ENCODE results near the gene YIPF3.
"Not testable (repeated sequence)": the region's sequence is repeated elsewhere in the genome, so short reads cannot be mapped to it uniquely, and the experiment has no call there.

The YIPF3 gene

DNA sequence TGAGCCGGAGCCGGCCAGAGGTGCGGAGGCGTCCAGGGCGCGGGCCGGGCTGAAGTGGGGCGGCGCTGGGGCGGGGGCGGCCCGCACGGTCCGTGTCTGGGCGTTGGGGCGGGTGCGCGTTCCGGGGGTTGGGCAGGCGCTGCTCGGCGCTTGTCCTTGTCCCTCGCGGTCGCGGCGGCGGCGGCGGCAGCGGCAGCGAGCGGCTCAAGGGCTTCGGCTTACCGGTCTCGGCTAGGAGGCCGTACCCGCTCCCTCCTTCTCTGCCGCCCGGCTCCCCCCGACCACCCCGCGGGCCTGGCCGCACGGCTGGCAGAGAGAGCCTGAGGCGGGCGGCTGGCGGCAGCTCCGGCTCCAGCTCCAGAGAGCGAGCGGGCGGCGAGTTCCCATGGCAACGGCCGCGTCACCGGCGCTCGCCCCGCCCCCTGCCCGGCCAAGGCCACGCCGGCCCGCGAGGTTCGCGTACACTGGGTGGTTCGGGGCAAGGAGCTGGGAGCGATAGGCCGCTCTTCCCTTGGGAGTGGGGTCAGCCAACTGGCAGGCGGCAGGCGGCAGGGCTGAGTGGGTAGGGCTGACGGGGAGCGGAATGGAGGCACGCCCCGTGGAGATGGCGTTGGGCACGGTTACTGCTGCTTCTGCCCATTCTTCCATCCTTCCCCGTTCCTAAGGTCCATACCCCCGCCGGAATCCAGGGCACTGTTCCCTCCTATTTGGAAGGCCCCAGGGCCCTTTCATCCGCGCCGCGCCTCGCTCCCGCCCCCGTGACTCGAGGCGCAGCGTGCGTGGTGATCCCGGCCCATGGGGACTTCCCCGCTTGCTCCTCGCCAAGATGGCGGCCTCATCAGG, 6.5 kb downstream of the YIPF3 start, which contains the start of gene LRRC73:
LRRC73 (minus strand) TSS at position 363 of the 843 bp plus-strand sequence. CDS start 561 bp downstream, outside the sequence.
- DNase-seq (ENCODE audit: extremely low read depth in 1 of 2, low read depth in 1 of 2), result peak; percentile 46 to 63

DNA sequence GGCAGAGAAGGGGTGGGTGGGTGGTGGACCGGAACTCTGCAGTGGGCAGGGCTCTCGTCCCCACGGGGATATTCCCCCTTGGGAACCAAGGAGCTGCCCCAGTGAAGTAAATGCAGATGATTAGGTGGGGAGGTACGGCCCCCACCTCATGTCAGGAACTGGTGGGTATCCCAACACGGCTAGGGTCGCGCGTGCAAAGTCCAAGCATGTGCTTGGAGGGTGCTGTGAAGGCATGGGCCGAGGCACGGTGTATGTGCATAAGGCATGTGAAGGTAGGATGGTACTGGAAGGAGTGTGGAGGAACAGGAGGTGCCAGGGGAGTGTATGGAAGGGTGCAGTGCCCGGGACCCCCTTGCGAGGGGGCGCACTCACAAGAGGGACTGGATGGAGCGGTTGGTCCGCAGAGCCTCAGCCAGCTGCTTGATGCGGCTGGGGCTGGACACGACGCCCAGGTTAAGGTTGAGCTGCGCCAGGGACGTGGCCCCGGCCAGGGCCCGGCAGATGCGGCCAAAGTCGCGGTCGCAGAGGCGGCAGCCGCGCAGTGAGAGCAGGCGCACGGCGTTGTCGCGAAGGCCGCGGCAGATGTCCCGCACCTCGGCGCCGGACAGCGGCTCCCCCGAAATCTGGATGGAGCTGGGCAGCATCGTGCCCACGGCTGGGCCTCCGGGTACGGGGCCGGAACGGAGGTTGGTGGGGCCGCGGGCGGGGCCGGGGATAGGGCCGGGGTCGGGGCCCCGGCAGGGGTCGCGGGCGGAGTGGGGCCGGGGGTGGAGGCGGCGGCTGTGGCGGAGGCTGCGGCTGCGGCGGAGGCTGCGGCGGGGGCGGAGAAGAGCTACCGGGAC, 7.4 kb downstream of the YIPF3 start:
- DNase-seq (ENCODE audit: extremely low read depth in 1 of 2, low read depth in 1 of 2), result no peak

DNA sequence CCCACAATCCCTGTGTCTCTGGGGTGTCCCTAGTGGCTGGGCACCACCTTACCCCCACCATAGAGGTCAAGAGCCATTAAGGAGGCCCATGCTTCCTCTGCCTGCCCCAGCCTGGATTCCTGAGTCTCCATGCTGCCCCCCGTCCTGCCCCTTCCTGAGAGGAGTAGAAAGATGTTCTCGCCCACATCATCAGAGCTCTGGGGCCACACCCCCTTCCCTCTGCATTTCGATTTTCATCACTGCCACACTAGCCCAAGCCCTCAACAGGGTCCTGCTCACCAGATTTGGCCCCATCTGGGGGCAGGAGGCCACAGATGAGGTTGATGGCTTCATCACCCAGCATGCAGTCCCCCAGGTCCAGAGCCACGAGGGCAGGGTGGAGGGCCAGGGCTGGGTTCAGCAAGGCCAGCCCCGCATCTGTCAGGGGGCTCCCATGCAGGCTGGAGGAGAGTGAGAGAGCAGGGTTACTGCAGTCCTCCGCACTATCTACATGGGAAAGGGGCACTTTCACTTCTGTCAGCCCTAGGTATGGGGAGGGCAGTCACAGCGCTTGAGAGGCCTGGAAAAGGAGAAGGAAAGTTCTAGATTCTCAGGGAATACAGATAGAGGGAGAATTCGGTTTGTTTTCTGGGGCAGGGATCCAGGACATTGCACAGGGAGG, 8.1 kb downstream of the YIPF3 start:
- no peak for DNase-seq (ENCODE audit: extremely low read depth in 1 of 2, low read depth in 1 of 2)

DNA sequence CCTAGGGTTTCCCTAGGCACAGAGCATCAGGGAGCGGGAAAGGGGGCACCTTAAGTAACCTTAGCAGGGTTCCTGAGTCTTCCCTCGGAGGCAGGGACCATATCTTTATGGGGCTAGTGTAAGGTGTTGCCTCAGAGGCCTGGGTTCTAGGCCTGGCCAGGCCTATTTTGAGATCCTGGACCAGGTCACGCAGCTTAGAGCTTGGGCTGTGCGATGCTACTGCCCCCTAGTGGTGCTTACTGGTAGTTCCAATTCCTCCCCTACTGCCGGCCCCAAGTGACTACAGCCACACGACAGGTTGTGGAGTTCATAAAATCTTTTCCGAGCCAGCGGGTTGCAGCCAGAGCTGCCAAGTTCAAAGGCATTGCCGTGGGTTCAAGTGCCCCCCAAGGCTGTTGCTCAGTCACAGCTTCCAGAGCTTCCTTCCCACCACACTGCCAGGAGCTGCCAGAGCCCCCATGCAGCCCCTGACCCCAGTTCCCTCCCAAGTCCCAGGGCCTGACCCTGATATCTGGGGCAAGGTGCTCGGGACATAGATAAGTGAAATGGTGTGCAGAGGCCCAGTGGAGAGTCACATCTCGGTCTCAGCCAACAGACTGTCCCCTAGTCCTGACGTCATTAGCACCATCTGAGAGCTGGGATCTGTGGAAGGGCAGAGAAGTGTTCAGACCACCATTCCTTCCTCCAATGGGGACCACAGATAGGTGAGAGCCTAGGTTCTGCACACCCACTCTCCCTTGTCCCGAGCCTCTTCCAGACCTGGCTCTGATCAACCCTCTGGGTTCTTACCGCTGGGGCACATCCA, 9.9 kb downstream of the YIPF3 start:
- peak; percentile 49 to 61 for DNase-seq (ENCODE audit: extremely low read depth in 1 of 2, low read depth in 1 of 2)

DNA sequence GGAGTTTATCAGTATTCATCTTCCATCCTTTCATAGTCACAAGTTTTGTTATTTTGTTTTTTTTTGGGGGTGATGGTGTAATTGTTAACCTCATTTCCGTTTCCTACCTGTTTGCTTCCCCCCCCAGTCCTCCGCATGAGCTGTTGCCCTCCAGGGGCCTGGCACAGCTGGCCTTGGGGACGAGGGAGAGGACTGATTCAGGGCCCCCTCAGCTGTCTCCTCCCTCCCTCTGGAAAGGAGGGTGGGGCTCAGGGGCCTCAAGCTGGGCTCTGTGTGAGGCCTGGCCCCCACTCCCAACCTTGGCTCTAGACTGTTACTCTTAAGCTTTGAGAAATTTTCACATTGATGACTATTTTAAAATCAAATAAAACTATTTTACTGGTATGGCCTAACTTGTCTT, 10.6 kb downstream of the YIPF3 start:
- DNase-seq (ENCODE audit: extremely low read depth in 1 of 2, low read depth in 1 of 2), result no peak

DNA sequence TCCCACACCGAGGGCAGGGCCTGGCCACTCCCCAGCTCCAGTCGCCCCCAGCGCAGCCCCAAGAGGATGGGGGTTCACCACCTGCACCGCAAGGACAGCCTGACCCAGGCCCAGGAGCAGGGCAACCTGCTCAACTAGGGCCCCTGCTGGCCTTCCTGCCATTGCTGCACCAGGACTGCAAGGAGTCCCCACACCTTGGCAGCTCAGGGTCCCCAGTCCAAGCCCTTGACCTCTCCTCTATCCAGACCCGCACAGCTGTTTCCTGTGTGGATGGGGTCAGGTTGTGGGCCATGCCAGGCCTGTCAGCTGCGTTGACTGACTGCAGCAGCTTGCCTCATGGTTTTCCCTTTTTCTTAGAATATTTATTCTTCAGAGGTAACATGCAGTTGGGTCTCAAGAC, 11.0 kb downstream of the YIPF3 start:
- DNase-seq (ENCODE audit: extremely low read depth in 1 of 2, low read depth in 1 of 2), result no peak

DNA sequence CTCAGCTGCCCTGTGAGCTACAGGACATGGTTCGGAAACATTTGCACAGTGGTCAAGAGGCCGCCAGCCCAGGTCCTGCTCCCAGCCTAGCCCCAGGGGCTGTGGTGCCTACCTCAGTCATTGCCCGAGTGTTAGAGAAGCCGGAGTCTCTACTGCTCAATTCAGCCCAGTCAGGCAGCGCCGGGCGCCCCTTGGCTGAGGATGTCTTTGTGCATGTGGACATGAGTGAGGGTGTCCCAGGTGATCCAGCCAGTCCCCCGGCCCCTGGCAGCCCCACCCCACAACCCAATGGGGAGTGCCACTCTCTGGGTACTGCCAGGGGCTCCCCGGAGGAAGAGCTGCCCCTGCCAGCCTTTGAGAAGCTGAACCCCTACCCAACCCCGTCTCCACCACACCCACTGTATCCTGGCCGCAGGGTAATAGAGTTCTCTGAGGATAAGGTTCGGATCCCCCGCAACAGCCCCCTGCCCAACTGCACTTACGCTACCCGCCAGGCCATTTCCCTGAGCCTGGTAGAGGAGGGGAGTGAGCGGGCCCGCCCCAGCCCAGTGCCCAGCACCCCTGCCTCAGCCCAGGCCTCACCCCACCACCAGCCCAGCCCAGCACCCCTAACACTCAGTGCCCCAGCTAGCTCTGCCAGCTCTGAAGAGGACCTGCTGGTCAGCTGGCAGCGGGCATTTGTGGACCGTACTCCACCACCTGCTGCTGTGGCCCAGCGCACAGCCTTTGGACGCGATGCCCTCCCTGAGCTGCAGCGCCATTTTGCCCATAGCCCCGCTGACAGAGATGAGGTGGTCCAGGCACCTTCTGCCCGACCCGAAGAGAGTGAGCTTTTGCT, 11.8 kb downstream of the YIPF3 start:
- no peak for DNase-seq (ENCODE audit: extremely low read depth in 1 of 2, low read depth in 1 of 2)

DNA sequence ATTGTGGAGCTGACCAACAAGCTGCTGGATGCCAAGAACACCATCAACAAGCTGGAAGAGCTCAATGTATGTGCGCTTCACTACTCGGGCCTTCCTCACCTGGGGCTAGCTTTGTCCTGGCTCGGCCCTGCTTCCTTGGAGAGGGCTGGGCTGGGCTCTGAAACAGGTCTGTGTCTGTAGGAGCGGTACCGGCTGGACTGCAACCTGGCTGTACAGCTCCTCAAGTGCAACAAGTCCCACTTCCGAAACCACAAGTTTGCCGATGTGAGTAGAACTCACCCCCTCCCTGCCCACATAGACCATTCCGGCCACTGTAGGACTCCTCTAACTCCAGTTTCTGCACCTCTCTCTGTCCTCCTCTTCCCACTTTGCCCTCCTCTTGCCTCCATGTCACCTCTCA, 13.3 kb downstream of the YIPF3 start:
- DNase-seq (ENCODE audit: extremely low read depth in 1 of 2, low read depth in 1 of 2), result no peak

DNA sequence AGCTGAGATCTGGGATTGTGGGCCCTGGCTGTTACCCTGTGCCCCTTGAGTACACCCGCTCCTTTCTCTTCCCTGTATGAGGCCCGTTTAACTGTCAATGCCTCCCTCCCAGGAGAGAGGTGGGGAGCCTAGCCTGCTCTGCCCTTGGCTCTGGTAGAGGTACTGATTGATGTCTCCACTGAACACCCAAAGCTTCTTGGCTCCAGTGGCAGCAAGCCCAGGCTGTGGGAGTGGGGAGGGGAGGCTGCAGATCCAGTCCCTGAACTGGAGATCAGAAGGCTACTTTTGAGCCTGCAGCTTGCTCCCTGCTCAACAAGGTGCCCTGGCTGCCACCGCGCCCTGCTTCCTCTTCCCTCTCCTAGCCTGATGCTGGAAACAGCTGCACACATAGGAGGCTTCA, 14.1 kb downstream of the YIPF3 start:
- no peak for DNase-seq (ENCODE audit: extremely low read depth in 1 of 2, low read depth in 1 of 2)

DNA sequence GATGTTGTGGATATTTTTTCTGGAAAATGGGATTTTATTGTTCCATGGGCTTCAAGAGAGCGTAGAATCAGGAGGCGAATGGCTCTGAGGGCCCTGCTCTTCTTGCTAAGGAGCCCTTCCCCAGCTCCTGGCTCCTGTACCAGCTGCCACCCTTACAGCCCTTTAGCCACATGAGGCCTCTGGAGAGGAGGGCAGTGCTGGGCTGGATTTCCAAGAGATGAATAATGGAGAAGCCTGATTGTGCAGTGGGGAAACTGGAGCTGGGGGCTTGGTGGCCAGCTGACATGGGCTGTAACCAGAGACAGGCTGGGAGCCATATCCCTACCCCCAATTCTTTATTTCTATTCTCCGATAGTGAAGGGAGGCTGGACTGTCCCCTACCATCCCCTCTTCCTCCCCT, 15.8 kb downstream of the YIPF3 start:
- no peak for DNase-seq (ENCODE audit: extremely low read depth in 1 of 2, low read depth in 1 of 2)

DNA sequence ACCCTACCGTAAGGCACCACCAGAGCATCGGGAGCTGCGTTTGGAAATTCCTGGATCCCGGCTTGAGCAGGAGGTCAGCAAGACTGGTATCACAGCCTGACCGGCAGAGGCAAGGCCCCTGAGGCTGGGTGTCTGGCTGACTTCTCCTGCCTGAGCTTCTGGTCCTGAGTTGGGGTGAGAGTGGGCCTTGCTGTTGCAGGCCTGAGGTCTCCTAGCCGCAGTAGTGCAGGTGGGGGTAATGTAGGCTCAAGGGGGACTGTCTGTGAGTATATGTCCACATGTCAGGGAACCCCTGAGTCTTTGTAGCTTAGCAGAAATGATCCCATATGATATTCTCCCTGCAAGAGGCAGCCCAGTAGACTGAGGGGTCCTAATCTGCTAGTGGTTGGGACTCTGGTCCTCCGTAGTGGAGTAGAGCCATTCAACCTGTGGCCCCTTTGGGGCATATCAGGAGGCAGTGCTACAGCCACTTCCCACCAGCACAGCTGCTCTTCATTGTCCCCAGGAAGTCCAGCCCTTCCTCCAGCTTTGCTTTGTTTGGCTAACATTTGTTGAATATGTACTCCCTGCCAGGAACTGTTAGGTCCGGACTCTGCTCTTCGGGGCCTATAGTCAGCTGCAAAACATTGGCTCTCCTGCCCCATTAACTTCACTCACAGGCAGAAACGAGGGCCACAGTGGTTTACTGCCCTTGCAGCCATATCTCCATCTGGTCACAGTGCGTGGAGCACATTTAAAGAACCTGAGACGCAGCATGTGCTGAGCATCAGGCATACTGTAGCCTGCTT, 17.5 kb downstream of the YIPF3 start:
- DNase-seq (ENCODE audit: extremely low read depth in 1 of 2, low read depth in 1 of 2), result no peak

DNA sequence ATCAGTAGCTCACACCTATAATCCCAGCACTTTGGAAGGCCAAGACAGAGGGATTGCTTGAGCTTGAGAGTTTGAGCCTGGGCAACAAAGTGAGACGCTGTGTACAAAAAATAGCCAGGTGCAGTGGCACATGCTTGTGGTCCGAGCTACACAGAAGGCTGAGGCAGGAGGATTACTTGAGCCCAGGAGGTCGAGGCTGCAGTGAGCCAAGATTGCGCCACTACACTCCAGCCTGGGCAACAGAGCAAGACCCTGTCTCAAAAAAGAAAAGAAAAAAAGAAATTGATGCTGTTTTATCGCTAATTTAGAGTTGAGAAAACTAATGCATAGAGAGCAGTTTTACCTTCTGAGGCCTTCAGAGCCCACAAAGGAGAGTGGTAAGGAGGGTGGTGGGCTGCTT, 18.4 kb downstream of the YIPF3 start:
- not testable (repeated sequence) for DNase-seq (ENCODE audit: extremely low read depth in 1 of 2, low read depth in 1 of 2)

DNA sequence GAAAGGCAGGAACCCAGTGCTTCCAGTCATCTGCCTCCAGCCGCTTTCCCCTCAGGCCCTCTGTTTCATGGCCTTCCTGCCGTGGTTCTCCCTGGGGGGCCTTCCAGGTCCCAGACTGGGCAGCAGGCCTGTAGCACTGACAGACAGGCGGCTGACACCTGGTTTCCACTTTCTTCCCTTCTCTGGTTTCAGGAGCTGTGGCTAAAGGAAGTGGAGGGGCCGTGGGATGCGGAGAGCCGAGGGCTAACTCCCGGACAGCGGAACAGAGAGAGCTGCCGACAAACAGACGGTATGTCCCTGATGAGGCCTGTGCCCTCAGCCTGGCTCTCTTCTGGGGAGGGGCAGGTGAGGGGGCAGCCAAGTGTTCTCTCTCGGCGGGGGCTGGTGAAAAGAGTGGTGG, 19.0 kb downstream of the YIPF3 start:
- DNase-seq (ENCODE audit: extremely low read depth in 1 of 2, low read depth in 1 of 2), result no peak

DNA sequence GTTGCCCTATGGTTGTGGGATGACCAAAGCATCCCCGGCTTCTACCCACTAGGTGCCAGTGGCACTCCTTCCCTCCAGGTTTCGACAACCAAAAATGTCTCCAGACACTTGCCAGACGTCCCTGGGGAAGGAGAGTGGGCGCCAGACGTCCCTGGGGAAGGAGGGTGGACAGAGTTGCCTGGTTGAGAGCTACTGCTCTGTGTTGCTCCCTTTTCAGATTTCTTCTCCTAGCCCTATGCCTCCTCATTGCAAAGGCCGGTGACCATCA, 19.7 kb downstream of the YIPF3 start:
- DNase-seq (ENCODE audit: extremely low read depth in 1 of 2, low read depth in 1 of 2), result no peak

DNA sequence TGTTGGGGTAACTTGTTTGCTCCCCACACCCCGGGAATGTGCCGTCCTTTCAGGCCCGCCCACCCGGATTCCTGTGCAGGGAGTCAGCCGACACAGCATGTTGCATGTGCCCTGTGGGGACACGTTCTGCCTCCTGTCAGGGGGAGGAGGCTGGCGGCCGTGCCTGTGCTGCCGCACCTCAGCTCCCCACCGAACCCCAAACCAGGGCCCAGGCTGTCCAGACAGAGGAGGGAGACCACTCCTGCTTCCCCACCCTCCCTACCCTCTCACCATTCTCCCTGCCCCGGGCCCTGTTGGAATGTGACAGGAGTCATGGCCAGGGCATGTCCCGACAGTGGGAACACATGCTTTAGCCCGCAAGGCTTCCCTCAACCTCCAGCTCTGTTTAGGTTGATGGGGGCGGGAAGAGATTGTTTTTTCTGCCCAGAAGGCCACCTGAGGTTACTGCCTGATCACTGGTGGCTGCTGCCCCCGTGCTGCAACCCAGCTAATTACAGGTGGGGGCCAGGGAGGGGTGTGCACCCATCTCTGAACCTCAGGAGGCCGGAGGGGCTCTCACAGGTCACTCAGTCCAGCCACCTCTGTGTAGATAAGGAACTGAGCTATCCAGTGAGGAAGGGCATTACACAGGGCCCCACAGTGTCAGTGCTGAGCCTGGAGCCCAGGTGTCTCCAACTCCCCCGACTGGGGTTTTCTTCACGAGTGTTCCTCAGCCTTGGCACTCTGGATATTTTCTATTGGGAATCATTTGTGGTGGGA, 20.2 kb downstream of the YIPF3 start:
- DNase-seq (ENCODE audit: extremely low read depth in 1 of 2, low read depth in 1 of 2), result no peak

DNA sequence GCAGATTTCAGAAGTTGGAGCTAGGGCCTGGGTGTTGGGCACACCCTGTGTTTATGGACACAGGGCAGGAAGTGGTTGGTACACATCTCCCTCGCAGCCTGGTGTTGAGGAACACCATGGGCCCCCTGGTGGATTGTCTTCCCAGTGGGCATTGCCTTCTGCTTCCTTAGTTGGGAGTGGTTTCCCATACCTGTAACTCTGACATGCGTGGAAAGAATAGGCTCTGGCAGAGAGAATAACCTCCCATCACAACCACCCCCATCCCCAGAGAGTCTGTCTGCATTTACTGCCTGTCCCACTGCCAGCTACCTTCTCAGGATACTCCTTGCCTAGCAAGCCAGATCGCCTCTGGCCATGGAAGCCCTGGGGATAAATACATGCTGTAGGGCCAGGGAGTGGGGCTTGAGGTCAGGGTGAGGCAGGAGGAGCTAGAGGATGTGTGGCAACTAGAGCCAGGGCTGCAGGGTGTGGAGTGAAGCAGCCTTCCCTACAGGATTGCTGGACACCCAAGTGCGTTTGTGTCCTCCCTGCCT, 21.3 kb downstream of the YIPF3 start:
- DNase-seq (ENCODE audit: extremely low read depth in 1 of 2, low read depth in 1 of 2), result no peak

DNA sequence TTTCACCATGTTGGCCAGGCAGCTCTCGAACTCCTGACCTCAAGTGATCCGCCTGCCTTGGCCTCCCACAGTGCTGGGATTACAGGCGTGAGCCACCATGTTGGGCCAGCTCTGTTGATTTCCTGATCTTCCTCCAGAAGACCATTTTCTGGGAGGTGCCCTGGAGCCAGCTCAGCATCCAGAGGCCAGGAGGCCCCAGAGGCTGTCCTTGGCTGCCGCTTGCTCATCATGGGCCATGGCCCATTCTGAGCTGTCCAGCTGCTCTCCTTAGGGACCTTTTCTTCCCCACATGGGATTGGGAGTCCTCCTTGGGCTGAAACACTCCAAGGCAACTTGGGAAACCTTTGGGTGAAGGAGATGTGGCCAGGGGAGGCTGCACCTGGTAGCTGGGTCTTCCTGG, 22.0 kb downstream of the YIPF3 start:
- no peak for DNase-seq (ENCODE audit: extremely low read depth in 1 of 2, low read depth in 1 of 2)

DNA sequence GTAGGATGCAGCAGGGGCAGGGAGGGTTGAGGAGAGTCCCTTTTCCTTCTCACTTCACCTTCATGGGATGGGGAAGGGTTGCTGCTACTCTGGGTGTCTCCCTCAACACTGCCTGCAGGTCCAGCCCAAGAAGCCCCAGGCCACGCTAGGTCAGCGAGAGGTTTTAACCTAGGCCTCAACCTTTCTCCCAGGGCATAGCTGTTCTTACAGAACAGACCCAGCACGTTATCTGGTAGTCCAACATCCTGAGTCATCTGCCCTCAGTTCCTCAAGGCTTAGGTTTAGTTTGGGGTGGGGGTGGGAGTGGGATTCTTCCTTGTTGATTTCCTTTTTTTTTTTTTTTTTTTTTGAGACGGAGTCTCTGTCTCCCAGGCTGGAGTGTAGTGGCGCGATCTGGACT, 22.4 kb downstream of the YIPF3 start:
- no peak for DNase-seq (ENCODE audit: extremely low read depth in 1 of 2, low read depth in 1 of 2)
